Endothelial cell of umbilical vein (primary cell): ENCODE results near the gene MICB. TPM values are rescaled to one million over a fixed set of nuclear protein-coding genes. Genes with fewer than 3 reads are reported as not detected.
A peak's percentile ranks its signal among the peaks of the same experiment; 100 is the strongest.

ENCODE experiments used
- BruUV-seq: library from RNA; stranded (reverse); fragments of 400-500 nt; replicated peaks from 2 replicates; lab custom pipeline; 2021; lab: Mats Ljungman, UMichigan
- CTCF ChIA-PET: fragments of 300-600, 350-600 bp; sonication (Branson Sonifier 250); formaldehyde crosslinking; loops from one replicate; lab custom pipeline; 2021; ENCODE audit warnings: antibody characterized with exemption, inconsistent platforms; lab: Charles Lee
- POLR2A ChIA-PET: fragments of 300-600, 350-600 bp; sonication (Branson Sonifier 250); formaldehyde crosslinking; loops from one replicate; lab custom pipeline; 2021; ENCODE audit warnings: antibody characterized with exemption, inconsistent platforms; lab: Charles Lee
- DNase-seq: peaks from one replicate; pipeline ENCODE4 v3.0.0-alpha.2; 2011; ENCODE audit warnings: low read depth, low spot score
- FAIRE-seq: peaks from 2 replicates; lab custom pipeline; 2011; peaks lifted over from hg19 to GRCh38; lab: Jason Lieb, UNC
- H2AFZ ChIP-seq: 2 replicates; pipeline ENCODE4 v1.6.0; 2012; ENCODE audit warnings: low read depth, low read length, control low read depth, inconsistent platforms
- H3K27ac ChIP-seq: 2 replicates; pipeline ENCODE4 v1.5.1; 2011; ENCODE audit warnings: low read depth, mild to moderate bottlenecking, control low read depth, low read length, moderate library complexity; ENCODE audit not compliant: insufficient read depth
- H3K27me3 ChIP-seq, 2 experiments: 2 replicates each; pipeline versions ENCODE4 v1.6.0 to v1.6.1; 2011; ENCODE audit warnings: low read length in 2 of 2, mixed read lengths in 1 of 2; ENCODE audit not compliant: control insufficient read depth in 2 of 2, insufficient read depth in 2 of 2
- H3K36me3 ChIP-seq, 2 experiments: 2 replicates in 1 of 2; 3 replicates in 1 of 2; pipeline ENCODE4 v1.5.1; 2011; ENCODE audit warnings: low read length in 2 of 2, mild to moderate bottlenecking in 1 of 2, moderate library complexity in 1 of 2; ENCODE audit not compliant: control insufficient read depth in 2 of 2, insufficient read depth in 2 of 2; ENCODE audit errors: extremely low read depth in 1 of 2
- H3K4me1 ChIP-seq: 3 replicates; pipeline ENCODE4 v1.5.1; 2011; ENCODE audit warnings: mild to moderate bottlenecking, low read length; ENCODE audit not compliant: control insufficient read depth, insufficient read depth; ENCODE audit errors: extremely low read depth
- H3K4me2 ChIP-seq: 2 replicates; pipeline ENCODE4 v1.6.1; 2011; ENCODE audit warnings: low read length, control low read depth, mixed read lengths; ENCODE audit not compliant: insufficient read depth
- H3K4me3 ChIP-seq, 3 experiments: fragments of 200-600 bp in 1 of 3; sonication (generic), shearing (Covaris generic) in 1 of 3; replicated peaks in 1 of 3; 2 replicates each; pipeline ENCODE4 v1.5.1; 2011 to 2016; ENCODE audit warnings: control low read depth in 3 of 3, low read length in 3 of 3, mild to moderate bottlenecking in 2 of 3, inconsistent platforms in 1 of 3, low read depth in 1 of 3, moderate library complexity in 1 of 3; ENCODE audit not compliant: insufficient read depth in 1 of 3
- H3K79me2 ChIP-seq: 2 replicates; pipeline ENCODE4 v1.6.0; 2012; ENCODE audit warnings: low read length, inconsistent platforms; ENCODE audit not compliant: control insufficient read depth, insufficient read depth
- H3K9ac ChIP-seq: replicated peaks from 2 replicates; pipeline ENCODE3; 2011; ENCODE audit warnings: low read length, control low read depth; ENCODE audit not compliant: insufficient read depth; ENCODE audit errors: extremely low read depth
- H3K9me1 ChIP-seq: replicated peaks from 3 replicates; pipeline ENCODE4 v1.6.0; 2011; ENCODE audit warnings: mild to moderate bottlenecking, low read length; ENCODE audit not compliant: control insufficient read depth, insufficient read depth; ENCODE audit errors: extremely low read depth
- H3K9me3 ChIP-seq: replicated peaks from 2 replicates; pipeline ENCODE4 v1.5.1; 2012; ENCODE audit warnings: low read length, inconsistent platforms; ENCODE audit not compliant: control insufficient read depth, insufficient read depth
- H4K20me1 ChIP-seq: replicated peaks from 2 replicates; pipeline ENCODE3; 2011; ENCODE audit warnings: mild to moderate bottlenecking, low read length; ENCODE audit not compliant: control insufficient read depth, insufficient read depth; ENCODE audit errors: extremely low read depth
- CTCF ChIP-seq, 2 donors: IDR thresholded peaks; 1 replicate in 1 of 2; 2 replicates in 1 of 2; pipeline ENCODE4 v1.5.1; 2011; ENCODE audit warnings: low read length in 2 of 2, mild to moderate bottlenecking in 2 of 2, moderate library complexity in 2 of 2, control low read depth in 1 of 2, inconsistent platforms in 1 of 2, low read depth in 1 of 2; ENCODE audit not compliant: insufficient read depth in 1 of 2; ENCODE audit errors: extremely low read depth in 1 of 2
- FOS ChIP-seq: IDR thresholded peaks from 2 replicates; pipeline ENCODE4 v1.6.1; 2011; ENCODE audit warnings: mild to moderate bottlenecking, low read length, moderate library complexity, borderline replicate concordance; ENCODE audit not compliant: insufficient read depth
- GATA2 ChIP-seq: IDR thresholded peaks from 2 replicates; pipeline ENCODE4 v1.7.0; 2011; ENCODE audit warnings: low read depth, mild to moderate bottlenecking, moderate library complexity, mixed read lengths, low read length; ENCODE audit not compliant: insufficient read length, insufficient read depth
- JUN ChIP-seq: IDR thresholded peaks from 2 replicates; pipeline ENCODE4 v1.6.1; 2011; ENCODE audit warnings: borderline replicate concordance, low read depth; ENCODE audit not compliant: insufficient read length, insufficient read depth
- MYC ChIP-seq: IDR thresholded peaks from one replicate; pipeline ENCODE4 v1.6.1; 2011; ENCODE audit warnings: mild to moderate bottlenecking, low read depth, low read length
- POLR2AphosphoS5 ChIP-seq: IDR thresholded peaks from 2 replicates; pipeline ENCODE4 v1.6.1; 2012; ENCODE audit warnings: low read depth, mild to moderate bottlenecking, control low read depth, low read length, moderate library complexity; ENCODE audit not compliant: insufficient read depth
- dilution Hi-C: fragments of 300-500 bp; cut with MboI; formaldehyde crosslinking; loops from one replicate; pipeline ENCODE4 v1.15.0; 2019; ENCODE audit warnings: low sequenced_read_pairs; ENCODE audit not compliant: extremely low pct_ligation_motif_present
- intact Hi-C: fragments of 100-400 bp; cut with micrococcal nuclease; formaldehyde crosslinking; loops from one replicate; pipeline ENCODE4 v1.10.0; 2022
- polyA plus RNA-seq, 4 experiments: library from polyadenylated mRNA; depleted of rRNA in 3 of 4; stranded (reverse) in 3 of 4; unstranded in 1 of 4; fragments of >200 nt; gene quantifications; 2 replicates each; pipeline versions ENCODE4 v1.2.1 to v1.2.3, GENCODE V29; 2011 to 2012; ENCODE audit warnings: missing spikeins in 1 of 4
- total RNA-seq: library from RNA; stranded (reverse); gene quantifications from 2 replicates; pipeline ENCODE4 v1.2.3, GENCODE V29; 2021

Gene MICB
- total and polyA plus RNA-seq, 2 donors (not counting 3 experiments of a cell fraction or from before 2014, with no cell fraction given), result 32.8 to 36.3 TPM

GRCh38 chr6:31525932-31526591, 28.1 kb downstream of the MICB start:
- TF ChIP-seq MYC, result no peak
- TF ChIP-seq CTCF (IDR thresholded peaks at IDR 0.05; ENCODE audit: extremely low read depth in 1 of 2, insufficient read depth in 1 of 2, low read depth in 1 of 2, low read length in 2 of 2), result no peak
- peak; percentile 81 for TF ChIP-seq JUN
- peak; percentile 71 for TF ChIP-seq FOS
- peak; percentile 13 for TF ChIP-seq GATA2
- no peak for TF ChIP-seq POLR2AphosphoS5
- Histone ChIP-seq H2AFZ (peak overlapping the region; percentile 40), H3K4me3 (no peak overlapping the region), H4K20me1 (no peaks in the 10 kb centered on the region), H3K4me1 (peaks cover 24% of the 10 kb centered on the region), H3K4me2 (peak overlapping the region; percentile 68), H3K36me3 (peaks cover 4 to 11% of the 10 kb centered on the region in 2 experiments), H3K9ac (peak overlapping the region; percentile 62), H3K9me3 (no peaks in the 10 kb centered on the region), H3K27ac (peak overlapping the region; percentile 98), H3K9me1 (no peaks in the 10 kb centered on the region), H3K79me2 (no peaks in the 10 kb centered on the region), H3K27me3 (no peaks in the 10 kb centered on the region)
- dilution Hi-C loops (no loop called here), intact Hi-C loops (loop anchor here (1.0 kb wide), 3 partner anchors 16 to 34 kb away; partner anchors contain the start of gene DDX39B)
- DNase-seq, result peak; percentile 80
- peak; percentile 98 for FAIRE-seq
- ChIA-PET CTCF (interaction anchor here (1.1 to 5.4 kb wide), 4 partner anchors 9 to 32 kb away, joined by 3 to 29 read pairs (median 4); no protein-coding TSS in a partner anchor), POLR2A (no interaction called here)
- BruUV-seq, result no TSS peak
